Uterus (tissue), 4 donors: Measurements from ENCODE around the gene SCAMP4. TPM values are rescaled to one million over a fixed set of nuclear protein-coding genes. Genes with fewer than 3 reads are reported as not detected.

Source experiments
- DNase-seq, 2 donors: peaks; one replicate each; pipeline ENCODE4 v3.0.0-alpha.2; 2019 to 2020
- H3K27ac ChIP-seq, 2 donors: fragments of 200-600 bp; sonication (generic); 1 replicate in 1 of 2; 2 replicates in 1 of 2; pipeline ENCODE4 v1.5.1; 2016 to 2018
- H3K27me3 ChIP-seq, 2 donors: fragments of 200-600 bp; sonication (generic); one replicate each; pipeline ENCODE4 v1.5.1; 2018 to 2019; ENCODE audit warnings: control low read depth in 1 of 2
- H3K36me3 ChIP-seq, 2 donors: fragments of 200-600 bp; sonication (generic); one replicate each; pipeline ENCODE4 v1.5.1; 2019; ENCODE audit warnings: control low read depth in 1 of 2
- H3K4me1 ChIP-seq, 2 donors: fragments of 200-600 bp; sonication (generic); one replicate each; pipeline ENCODE4 v1.5.1; 2018 to 2019; ENCODE audit warnings: control low read depth in 1 of 2
- H3K4me3 ChIP-seq, 2 donors: fragments of 200-600 bp; sonication (generic); 1 replicate in 1 of 2; 2 replicates in 1 of 2; pipeline ENCODE4 v1.5.1; 2018 to 2019; ENCODE audit warnings: mild to moderate bottlenecking in 1 of 2
- H3K9me3 ChIP-seq, 2 donors: fragments of 200-600 bp; sonication (generic); one replicate each; pipeline ENCODE4 v1.5.1; 2019; ENCODE audit warnings: control low read depth in 1 of 2
- CTCF ChIP-seq, 4 experiments: fragments of 200-600 bp in 2 of 4; fragments of 450-650 bp in 2 of 4; sonication (generic) in 2 of 4; IDR thresholded peaks; one replicate each; pipeline ENCODE4 v1.5.1; 2016 to 2019; ENCODE audit warnings: antibody characterized with exemption in 4 of 4, mild to moderate bottlenecking in 2 of 4, moderate library complexity in 1 of 4
- POLR2A ChIP-seq, 2 donors: fragments of 450-650 bp; IDR thresholded peaks; one replicate each; pipeline ENCODE4 v1.6.1; 2016; ENCODE audit warnings: antibody characterized with exemption in 2 of 2, mild to moderate bottlenecking in 1 of 2, moderate library complexity in 1 of 2
- intact Hi-C: fragments of 100-400 bp; cut with DNase I; formaldehyde crosslinking; loops from one replicate; pipeline ENCODE4 v1.15.1; 2023; ENCODE audit warnings: low total_unique reads
- total RNA-seq, 4 donors: library from RNA; depleted of rRNA in 3 of 4; stranded (reverse); fragments of >200 nt in 3 of 4; gene quantifications; one replicate each; pipeline versions ENCODE4 v1.1.0 to v1.2.4, GENCODE V29; 2014 to 2023
- donor health status: DM: yes; HTN: yes; CAD: no.

Gene SCAMP4
- total RNA-seq, 4 donors from 2014 or later: 9.5 to 68.9 (median 28.0) TPM

- TF ChIP-seq POLR2A (IDR thresholded peaks at IDR 0.05) (no peak), CTCF (IDR thresholded peaks at IDR 0.05) (no peak)
- Histone ChIP-seq H3K4me3 (no peak overlapping the region), H3K4me1 (peaks cover 0 to 2% of the 10 kb centered on the region in 2 donors), H3K27me3 (no peaks in the 10 kb centered on the region), H3K36me3 (no peaks in the 10 kb centered on the region), H3K9me3 (no peaks in the 10 kb centered on the region), H3K27ac (no peak overlapping the region)
- DNase-seq: no peak
- intact Hi-C loops: no loop called here
Observed at GRCh38 chr19:1867349-1867724, 37.9 kb upstream of the SCAMP4 start.

- no peak overlapping the region for H3K4me3 ChIP-seq
- no peaks in the 10 kb centered on the region for H3K36me3 ChIP-seq
- DNase-seq: no peak
- no peak overlapping the region for H3K27ac ChIP-seq
- H3K4me1 ChIP-seq: peaks cover 10 to 15% of the 10 kb centered on the region in 2 donors
- H3K9me3 ChIP-seq: no peaks in the 10 kb centered on the region
- intact Hi-C loops: no loop called here
- TF ChIP-seq POLR2A (IDR thresholded peaks at IDR 0.05) (no peak), CTCF (IDR thresholded peaks at IDR 0.05) (no peak)
- no peaks in the 10 kb centered on the region for H3K27me3 ChIP-seq
Observed at GRCh38 chr19:1868971-1869370, 36.2 kb upstream of the SCAMP4 start.

- Histone ChIP-seq H3K36me3 (no peaks in the 10 kb centered on the region), H3K27me3 (no peaks in the 10 kb centered on the region), H3K9me3 (no peaks in the 10 kb centered on the region), H3K4me3 (no peak overlapping the region), H3K4me1 (peaks cover 10 to 23% of the 10 kb centered on the region in 2 donors), H3K27ac (no peak overlapping the region)
- DNase-seq: no peak
- intact Hi-C loops: no loop called here
- no peak for TF ChIP-seq CTCF (IDR thresholded peaks at IDR 0.05)
- TF ChIP-seq POLR2A (IDR thresholded peaks at IDR 0.05): no peak
Observed at GRCh38 chr19:1871140-1871597, 34.0 kb upstream of the SCAMP4 start.

- Histone ChIP-seq H3K27me3 (no peaks in the 10 kb centered on the region), H3K4me3 (no peak overlapping the region), H3K9me3 (no peaks in the 10 kb centered on the region), H3K36me3 (no peaks in the 10 kb centered on the region), H3K4me1 (peaks cover 10 to 27% of the 10 kb centered on the region in 2 donors), H3K27ac (no peak overlapping the region)
- intact Hi-C loops: no loop called here
- no peak for TF ChIP-seq POLR2A (IDR thresholded peaks at IDR 0.05)
- TF ChIP-seq CTCF (IDR thresholded peaks at IDR 0.05): no peak
- no peak for DNase-seq
Observed at GRCh38 chr19:1871630-1872029, 33.6 kb upstream of the SCAMP4 start.

- H3K27me3 ChIP-seq: no peaks in the 10 kb centered on the region
- H3K9me3 ChIP-seq: no peaks in the 10 kb centered on the region
- H3K4me3 ChIP-seq: peak overlapping the region; percentile 10 to 20
- peak in 1 of 2 donors; percentile 15 for DNase-seq
- peak overlapping the region; percentile 75 to 92 for H3K27ac ChIP-seq
- peaks cover 10 to 30% of the 10 kb centered on the region in 2 donors for H3K4me1 ChIP-seq
- TF ChIP-seq CTCF (IDR thresholded peaks at IDR 0.05) (no peak), POLR2A (IDR thresholded peaks at IDR 0.05) (no peak)
- no peaks in the 10 kb centered on the region for H3K36me3 ChIP-seq
- intact Hi-C loops: no loop called here
Observed at GRCh38 chr19:1872807-1873523, 32.2 kb upstream of the SCAMP4 start.
